ENCODE measurements around the gene EEF1A2.

Gene EEF1A2

GRCh38 chr20:63488315-63489251, 10.3 kb downstream of the EEF1A2 start:
- ATAC-seq (ENCODE audit: insufficient read depth, low read depth) = no peak

GRCh38 chr20:63487781-63488241, 11.1 kb downstream of the EEF1A2 start:
- no peak for ATAC-seq (ENCODE audit: insufficient read depth, low read depth)
- Histone ChIP-seq H3K9ac (ENCODE audit: low read depth, low read length) (no peak overlapping the region), H2AFZ (ENCODE audit: low read depth, low read length) (no peak overlapping the region)

More at GRCh38 chr20:63488315-63489251, 10.3 kb downstream of the EEF1A2 start:
- H3K4me1 ChIP-seq (ENCODE audit: insufficient read depth, low read length) = no peaks in the 10 kb centered on the region
- H3K9ac ChIP-seq (ENCODE audit: low read depth, low read length) = no peak overlapping the region
- no peak overlapping the region for H2AFZ ChIP-seq (ENCODE audit: low read depth, low read length)
- no peak for DNase-seq
- TF ChIP-seq CTCF (IDR thresholded peaks at IDR 0.05; ENCODE audit: borderline replicate concordance, extremely low read depth, low read length, poor library complexity, severe bottlenecking) = no peak
- no peak for TF ChIP-seq EZH2 (IDR thresholded peaks at IDR 0.05; ENCODE audit: borderline replicate concordance, low read depth, low read length, severe bottlenecking)
- no peaks in the 10 kb centered on the region for H3K9me3 ChIP-seq (ENCODE audit: insufficient read depth, low read length, severe bottlenecking)
- no peaks in the 10 kb centered on the region; the same call in 1 of the 2 replicates for H4K20me1 ChIP-seq (ENCODE audit: insufficient read depth, low read length)
- no peaks in the 10 kb centered on the region for H3K36me3 ChIP-seq (ENCODE audit: insufficient read depth, low read length)
- H3K4me3 ChIP-seq (ENCODE audit: low read depth in 1 of 2, low read length in 2 of 2) = no peak overlapping the region
- H3K79me2 ChIP-seq (ENCODE audit: insufficient read depth, low read length) = no peaks in the 10 kb centered on the region
- H3K27ac ChIP-seq (ENCODE audit: low read length) = no peak overlapping the region
- H3K4me2 ChIP-seq (ENCODE audit: insufficient read depth, low read length) = no peak overlapping the region
- H3K27me3 ChIP-seq (ENCODE audit: insufficient read depth, low read length, poor library complexity) = no peaks in the 10 kb centered on the region

GRCh38 chr20:63487116-63487764, 11.6 kb downstream of the EEF1A2 start:
- Histone ChIP-seq H3K4me2 (ENCODE audit: insufficient read depth, low read length) (no peak overlapping the region), H2AFZ (ENCODE audit: low read depth, low read length) (no peak overlapping the region), H3K4me3 (ENCODE audit: low read depth in 1 of 2, low read length in 2 of 2) (no peak overlapping the region), H4K20me1 (ENCODE audit: insufficient read depth, low read length) (peaks cover 5% of the 10 kb centered on the region), H3K4me1 (ENCODE audit: insufficient read depth, low read length) (no peaks in the 10 kb centered on the region), H3K27ac (ENCODE audit: low read length) (no peak overlapping the region), H3K27me3 (ENCODE audit: insufficient read depth, low read length, poor library complexity) (no peaks in the 10 kb centered on the region), H3K79me2 (ENCODE audit: insufficient read depth, low read length) (no peaks in the 10 kb centered on the region), H3K9ac (ENCODE audit: low read depth, low read length) (no peak overlapping the region), H3K36me3 (ENCODE audit: insufficient read depth, low read length) (no peaks in the 10 kb centered on the region), H3K9me3 (ENCODE audit: insufficient read depth, low read length, severe bottlenecking) (no peaks in the 10 kb centered on the region)
- DNase-seq = no peak
- TF ChIP-seq EZH2 (IDR thresholded peaks at IDR 0.05; ENCODE audit: borderline replicate concordance, low read depth, low read length, severe bottlenecking) (no peak), CTCF (IDR thresholded peaks at IDR 0.05; ENCODE audit: borderline replicate concordance, extremely low read depth, low read length, poor library complexity, severe bottlenecking) (no peak)
- no peak for ATAC-seq (ENCODE audit: insufficient read depth, low read depth)

More at GRCh38 chr20:63487781-63488241, 11.1 kb downstream of the EEF1A2 start:
- no peaks in the 10 kb centered on the region for H3K79me2 ChIP-seq (ENCODE audit: insufficient read depth, low read length)
- no peaks in the 10 kb centered on the region for H3K4me1 ChIP-seq (ENCODE audit: insufficient read depth, low read length)
- DNase-seq = no peak
- H3K27me3 ChIP-seq (ENCODE audit: insufficient read depth, low read length, poor library complexity) = no peaks in the 10 kb centered on the region
- H3K36me3 ChIP-seq (ENCODE audit: insufficient read depth, low read length) = no peaks in the 10 kb centered on the region
- H3K9me3 ChIP-seq (ENCODE audit: insufficient read depth, low read length, severe bottlenecking) = no peaks in the 10 kb centered on the region
- H3K4me3 ChIP-seq (ENCODE audit: low read depth in 1 of 2, low read length in 2 of 2) = no peak overlapping the region
- peaks cover 5% of the 10 kb centered on the region for H4K20me1 ChIP-seq (ENCODE audit: insufficient read depth, low read length)
- no peak overlapping the region for H3K27ac ChIP-seq (ENCODE audit: low read length)
- TF ChIP-seq CTCF (IDR thresholded peaks at IDR 0.05; ENCODE audit: borderline replicate concordance, extremely low read depth, low read length, poor library complexity, severe bottlenecking) = no peak
- H3K4me2 ChIP-seq (ENCODE audit: insufficient read depth, low read length) = no peak overlapping the region

Measured in DND-41 (cell line).